Measurements from ENCODE around the gene SLC19A3. TPM values are rescaled to one million over a fixed set of nuclear protein-coding genes. Genes with fewer than 3 reads are reported as not detected.

Gene SLC19A3
- total RNA-seq, 1 experiment from 2014 or later: 2.3 TPM

DNA sequence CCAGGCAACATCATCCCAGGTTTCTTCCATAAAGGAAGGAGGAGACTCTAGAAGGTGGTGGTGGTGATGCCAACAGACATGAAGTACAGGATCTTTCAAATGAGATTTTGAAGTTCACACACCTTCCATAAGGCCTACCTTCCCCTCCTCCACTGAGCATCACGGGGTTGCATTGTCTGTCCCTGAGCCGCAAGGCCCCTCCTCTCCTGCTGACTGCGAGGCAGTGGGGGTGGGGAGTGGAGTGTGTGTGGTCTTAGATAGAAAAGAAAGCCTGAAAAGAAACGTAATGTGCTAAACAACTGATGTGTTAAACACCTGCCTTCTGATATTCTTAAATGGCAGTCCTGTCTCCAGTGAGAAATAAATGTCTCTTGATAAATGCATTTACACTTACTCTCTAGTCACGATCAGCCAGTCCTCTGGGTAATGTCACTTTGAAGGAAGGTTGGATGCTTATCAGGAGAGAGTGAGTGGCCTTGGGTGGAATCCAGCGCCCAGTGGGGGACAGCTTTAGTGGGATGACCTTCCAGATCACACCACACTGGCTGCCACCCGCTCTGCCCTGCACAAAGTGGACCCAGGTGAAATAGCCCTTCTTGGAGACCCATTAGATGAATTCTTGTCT is 56.7 kb downstream of the SLC19A3 start:
- Histone ChIP-seq H3K4me1 (ENCODE audit: insufficient read depth, low read length) (peaks cover 8% of the 10 kb centered on the region; the same call in 1 of the 2 replicates), H3K56ac (ENCODE audit: insufficient read length, low read depth, low read length) (no peak overlapping the region), H3K9ac (ENCODE audit: extremely low read depth, insufficient read length, low read length) (no peak overlapping the region), H2BK120ac (ENCODE audit: low read depth, low read length, poor library complexity, severe bottlenecking) (no peak overlapping the region), H2AK5ac (ENCODE audit: insufficient read length, low read length) (no peak overlapping the region), H2BK15ac (ENCODE audit: low read depth, low read length) (no peak overlapping the region), H2BK5ac (ENCODE audit: insufficient read length, low read length) (no peak overlapping the region), H3K27me3 (ENCODE audit: insufficient read depth, low read length) (no peaks in the 10 kb centered on the region), H3K23me2 (ENCODE audit: insufficient read length, low read depth, low read length, poor library complexity, severe bottlenecking) (no peaks in the 10 kb centered on the region), H2BK12ac (ENCODE audit: insufficient read length, low read depth, low read length) (no peak overlapping the region), H3K79me1 (ENCODE audit: insufficient read depth, low read depth, low read length, poor library complexity, severe bottlenecking) (no peaks in the 10 kb centered on the region), H2AFZ (ENCODE audit: low read length) (no peak overlapping the region), H4K8ac (replicated peaks; ENCODE audit: insufficient read length, low read depth, low read length) (no peak overlapping the region), H4K20me1 (ENCODE audit: control insufficient read depth, insufficient read depth, insufficient read length) (no peaks in the 10 kb centered on the region), H4K5ac (ENCODE audit: insufficient read length, low read depth, low read length) (no peak overlapping the region), H3K27ac (ENCODE audit: insufficient read length, low read depth, low read length) (no peak overlapping the region), H3K79me2 (ENCODE audit: insufficient read depth, low read length) (no peaks in the 10 kb centered on the region), H3K18ac (ENCODE audit: insufficient read length, low read depth, low read length) (no peak overlapping the region), H3K23ac (ENCODE audit: insufficient read length, low read depth, low read length) (no peak overlapping the region), H4K91ac (ENCODE audit: insufficient read length, low read depth, low read length) (no peak overlapping the region), H3K14ac (ENCODE audit: insufficient read depth, low read length) (no peak overlapping the region), H3K9me3 (ENCODE audit: control insufficient read depth, low read depth, low read length) (no peaks in the 10 kb centered on the region), H3K4ac (ENCODE audit: low read depth, low read length) (no peak overlapping the region), H2BK20ac (ENCODE audit: low read depth, low read length, poor library complexity, severe bottlenecking) (no peak overlapping the region), H3T11ph (ENCODE audit: low read length) (no peak overlapping the region), H3K4me2 (ENCODE audit: insufficient read depth, insufficient read length, low read length) (no peak overlapping the region)
- TF ChIP-seq CTCF (conservative IDR thresholded peaks at IDR 0.05): no peak
- H3K4me3 Mint-ChIP-seq: no peak overlapping the region; a peak in 1 of 5 replicates
- peak; percentile 45 for DNase-seq
- H3K36me3 Mint-ChIP-seq (ENCODE audit: insufficient read depth in 1 of 3, low read depth in 3 of 3): no peaks in the 10 kb centered on the region
- peaks cover 15 to 16% of the 10 kb centered on the region in 2 experiments for H3K4me1 Mint-ChIP-seq
- peaks cover 2% of the 10 kb centered on the region; the same call in 1 of the 2 replicates for H3K27me3 Mint-ChIP-seq (ENCODE audit: low read depth)
- 0 out of 7 replicates have a peak overlapping the region, but pooled peaks of 1 of the 3 experiments have one; percentile 27 for H3K27ac Mint-ChIP-seq
- WGBS (ENCODE audit: extremely low coverage, insufficient read length, low lambda C conversion rate): no CpG with 5 or more reads among the region's 7 CpGs
- no peaks in the 10 kb centered on the region for H3K9me3 Mint-ChIP-seq

Data from H9 (cell line).